Lung (tissue), 12 donors: ENCODE results near the gene GPM6B. TPM values are rescaled to one million over a fixed set of nuclear protein-coding genes. Genes with fewer than 3 reads are reported as not detected.

Experiments used
- ATAC-seq: fragments of 200-7000 bp; cut with Tn5 transposase; one replicate; pipeline ENCODE4 v1.9.1; 2020; ENCODE audit warnings: moderate number of reproducible peaks; ENCODE audit not compliant: insufficient read depth, low FRiP score
- DNase-seq, 3 donors: peaks; one replicate each; pipeline ENCODE4 v3.0.0-alpha.2; 2013 to 2017
- H3K27ac ChIP-seq, 2 donors: one replicate each; pipeline ENCODE4 v1.5.1; 2013; ENCODE audit warnings: mild to moderate bottlenecking in 2 of 2, moderate library complexity in 2 of 2, control low read depth in 1 of 2, inconsistent platforms in 1 of 2, low read depth in 1 of 2, low read length in 1 of 2
- H3K27me3 ChIP-seq, 3 donors: one replicate each; pipeline ENCODE4 v1.5.1; 2013; ENCODE audit warnings: low read length in 2 of 3; ENCODE audit not compliant: control insufficient read depth in 3 of 3, insufficient read depth in 3 of 3
- H3K36me3 ChIP-seq, 4 donors: one replicate each; pipeline ENCODE4 v1.5.1; 2013; ENCODE audit warnings: low read length in 4 of 4, mild to moderate bottlenecking in 1 of 4, moderate library complexity in 1 of 4; ENCODE audit not compliant: control insufficient read depth in 4 of 4, insufficient read depth in 4 of 4
- H3K4me1 ChIP-seq, 5 donors: one replicate each; pipeline ENCODE4 v1.5.1; 2013; ENCODE audit warnings: low read length in 5 of 5, mild to moderate bottlenecking in 2 of 5, moderate library complexity in 1 of 5; ENCODE audit not compliant: control insufficient read depth in 5 of 5, insufficient read depth in 5 of 5
- H3K4me3 ChIP-seq: one replicate; pipeline ENCODE4 v1.5.1; 2013; ENCODE audit warnings: mild to moderate bottlenecking, control low read depth, moderate library complexity
- H3K9ac ChIP-seq, 2 donors: one replicate each; pipeline ENCODE4 v1.5.1; 2013; ENCODE audit warnings: low read length in 2 of 2, control low read depth in 1 of 2; ENCODE audit not compliant: insufficient read depth in 1 of 2
- H3K9me3 ChIP-seq, 4 donors: one replicate each; pipeline ENCODE4 v1.5.1; 2013; ENCODE audit warnings: low read length in 3 of 4, mild to moderate bottlenecking in 1 of 4, moderate library complexity in 1 of 4; ENCODE audit not compliant: control insufficient read depth in 4 of 4, insufficient read depth in 3 of 4
- CTCF ChIP-seq: IDR thresholded peaks from 2 replicates; pipeline ENCODE4 v1.5.1; 2012; ENCODE audit warnings: mild to moderate bottlenecking; ENCODE audit errors: control extremely low read depth, extremely low read depth
- WGBS, 2 donors: extraction: QIAGEN DNeasy Blood & Tissue Kit; methylation state at CpG; one replicate each; pipeline ENCODE4 v1.1.7; 2013; 5-methylcytosine and 5-hydroxymethylcytosine counted together
- polyA plus RNA-seq, 2 donors: library from polyadenylated mRNA; stranded (reverse); fragments of 200-250 nt; gene quantifications; one replicate each; pipeline ENCODE4 v1.2.1, GENCODE V29; 2013
- total RNA-seq, 2 donors: library from RNA; depleted of rRNA in 1 of 2; stranded (reverse); fragments of >200 nt in 1 of 2; gene quantifications; one replicate each; pipeline ENCODE4 v1.2.1, GENCODE V29; 2014 to 2021
- donor health status: control.
- donor health status: control.
- donor health status: Bipolar disorder and iron deficiency.
- donor health status: healthy.
- donor health status: DM: yes; HTN: yes; CAD: no.

The GPM6B gene
- total and polyA plus RNA-seq, 4 donors, result 3.9 to 18.0 (median 9.5) TPM

GRCh38 chrX:13756381-13756780, 60.5 kb downstream of the GPM6B start:
- WGBS, 2 donors, result 95 to 100% methylated on average over 4 of the region's 4 CpGs
- no peak overlapping the region for H3K9ac ChIP-seq
- H3K27ac ChIP-seq, result no peak overlapping the region
- no peaks in the 10 kb centered on the region for H3K9me3 ChIP-seq
- H3K4me3 ChIP-seq, result no peak overlapping the region
- peaks cover 0 to 20% (median 9%) of the 10 kb centered on the region in 3 donors for H3K27me3 ChIP-seq
- DNase-seq (no peak), ATAC-seq (no peak)
- TF ChIP-seq CTCF, result no peak
- peaks cover 0 to 4% (median 0%) of the 10 kb centered on the region in 5 donors for H3K4me1 ChIP-seq
- H3K36me3 ChIP-seq, result peaks cover 5 to 25% (median 7%) of the 10 kb centered on the region in 4 donors

GRCh38 chrX:13755254-13755653, 61.6 kb downstream of the GPM6B start:
- no peak for TF ChIP-seq CTCF
- Histone ChIP-seq H3K27ac (no peak overlapping the region), H3K4me1 (peaks cover 0 to 4% (median 0%) of the 10 kb centered on the region in 5 donors), H3K9me3 (no peaks in the 10 kb centered on the region), H3K27me3 (peaks cover 0 to 15% (median 10%) of the 10 kb centered on the region in 3 donors), H3K9ac (no peak overlapping the region), H3K36me3 (peaks cover 5 to 28% (median 7%) of the 10 kb centered on the region in 4 donors), H3K4me3 (no peak overlapping the region)
- ATAC-seq (no peak), DNase-seq (no peak)
- WGBS, 2 donors, result 14 to 54% methylated on average over 1 of the region's 1 CpG

GRCh38 chrX:13754765-13755164, 62.1 kb downstream of the GPM6B start:
- no peak for DNase-seq
- H3K27me3 ChIP-seq, result peaks cover 0 to 14% (median 12%) of the 10 kb centered on the region in 3 donors
- H3K9me3 ChIP-seq, result no peaks in the 10 kb centered on the region
- peaks cover 5 to 27% (median 8%) of the 10 kb centered on the region in 4 donors for H3K36me3 ChIP-seq
- no peak for ATAC-seq
- H3K9ac ChIP-seq, result no peak overlapping the region
- no peak overlapping the region for H3K4me3 ChIP-seq
- no peak overlapping the region for H3K27ac ChIP-seq
- WGBS, 2 donors, result 37 to 76% methylated on average over 1 of the region's 1 CpG
- peaks cover 0 to under 1% (median 0%) of the 10 kb centered on the region in 5 donors for H3K4me1 ChIP-seq
- no peak for TF ChIP-seq CTCF

- peaks cover 0 to 22% (median 6%) of the 10 kb centered on the region in 4 donors for H3K36me3 ChIP-seq
- no peak for TF ChIP-seq CTCF
- WGBS, 2 donors, result 16 to 57% methylated on average over 3 of the region's 3 CpGs
- no peak overlapping the region for H3K4me3 ChIP-seq
- no peak overlapping the region for H3K9ac ChIP-seq
- H3K4me1 ChIP-seq, result no peaks in the 10 kb centered on the region
- DNase-seq (no peak), ATAC-seq (no peak)
- H3K27me3 ChIP-seq, result peaks cover 0 to 17% (median 6%) of the 10 kb centered on the region in 3 donors
- no peaks in the 10 kb centered on the region for H3K9me3 ChIP-seq
- H3K27ac ChIP-seq, result no peak overlapping the region
These were observed 64.2 kb downstream of the GPM6B start for GRCh38 chrX:13752646-13753045.
